A549 (cell line): Measurements from ENCODE around the gene SLC37A1. TPM values are rescaled to one million over a fixed set of nuclear protein-coding genes. Genes with fewer than 3 reads are reported as not detected.

ENCODE experiments used
- ATAC-seq, 2 experiments: fragments of 200-7000 bp in 1 of 2; fragments of >200 bp in 1 of 2; cut with Nextera tagmentation in 1 of 2; cut with Tn5 transposase in 1 of 2; 3 replicates each; pipeline versions ENCODE4 v1.8.0 to v1.9.1; 2018 to 2020; ENCODE audit warnings: mild to moderate bottlenecking in 1 of 2, moderate library complexity in 1 of 2
- CTCF ChIA-PET: fragments of 300-600 bp; sonication (Branson Sonifier 250); formaldehyde crosslinking; extraction: SDS; loops from one replicate; lab custom pipeline; 2021; ENCODE audit warnings: antibody characterized with exemption, inconsistent platforms; lab: Yijun Ruan, JAX
- POLR2A ChIA-PET: fragments of 350-600 bp; formaldehyde crosslinking; extraction: SDS; loops from one replicate; lab custom pipeline; 2021; ENCODE audit warnings: antibody characterized with exemption, inconsistent platforms; lab: Yijun Ruan, JAX
- DNase-seq, 2 experiments: peaks; one replicate each; pipeline versions ENCODE4 v3.0.0 to v3.0.0-alpha.2; 2011 to 2016; ENCODE audit warnings: low read depth in 1 of 2, low spot score in 1 of 2
- FAIRE-seq: peaks from 2 replicates; lab custom pipeline; 2011; peaks lifted over from hg19 to GRCh38; lab: Jason Lieb, UNC
- H3K27ac ChIP-seq, 2 experiments: fragments of >200 bp; sonication (Bioruptor Twin); formaldehyde crosslinking; 3 replicates each; pipeline ENCODE4 v1.5.1; 2016 to 2017
- H3K4me1 ChIP-seq: fragments of >200 bp; sonication (Bioruptor Twin); formaldehyde crosslinking; 3 replicates; pipeline ENCODE4 v1.6.1; 2016
- H3K4me2 ChIP-seq: fragments of >200 bp; sonication (Bioruptor Twin); formaldehyde crosslinking; 3 replicates; pipeline ENCODE4 v1.6.1; 2016
- H3K4me3 ChIP-seq: fragments of >200 bp; sonication (Bioruptor Twin); formaldehyde crosslinking; 3 replicates; pipeline ENCODE4 v1.5.1; 2016
- H3K9me3 ChIP-seq: fragments of >200 bp; sonication (Bioruptor Twin); formaldehyde crosslinking; 3 replicates; pipeline ENCODE4 v1.6.1; 2016
- BCL3 ChIP-seq: fragments of >200 bp; sonication (Bioruptor Twin); formaldehyde crosslinking; IDR thresholded peaks from 3 replicates; pipeline ENCODE4 v1.6.1; 2016
- CEBPB ChIP-seq, 2 experiments: fragments of >200 bp in 1 of 2; sonication (Bioruptor Twin) in 1 of 2; formaldehyde crosslinking in 1 of 2; IDR thresholded peaks; 2 replicates each; pipeline ENCODE4 v1.6.1; 2012 to 2016
- CHD2 ChIP-seq: fragments of 150-350 bp; IDR thresholded peaks from 2 replicates; pipeline ENCODE4 v1.6.1; 2014; ENCODE audit warnings: low read length; ENCODE audit not compliant: partially characterized antibody
- CHD4 ChIP-seq: fragments of 200-600 bp; sonication (generic); IDR thresholded peaks from 2 replicates; pipeline ENCODE4 v1.6.1; 2016; ENCODE audit warnings: antibody characterized with exemption, mild to moderate bottlenecking, borderline replicate concordance
- CTCF ChIP-seq: fragments of >200 bp; sonication (Bioruptor Twin); formaldehyde crosslinking; IDR thresholded peaks from 3 replicates; pipeline ENCODE4 v1.5.1; 2016
- E2F6 ChIP-seq: IDR thresholded peaks from 2 replicates; pipeline ENCODE4 v1.6.1; 2012; ENCODE audit warnings: low read depth, borderline replicate concordance
- ELK1 ChIP-seq: fragments of 150-350 bp; IDR thresholded peaks from 2 replicates; pipeline ENCODE4 v1.6.1; 2014; ENCODE audit warnings: low read depth, mild to moderate bottlenecking, low read length
- HEYL ChIP-seq: fragments of 250-450 bp; sonication (Bioruptor Pico); IDR thresholded peaks from 2 replicates; pipeline ENCODE4 v1.8.0; 2021; ENCODE audit warnings: mild to moderate bottlenecking, moderate library complexity
- HMGXB4 ChIP-seq: fragments of 250-450 bp; sonication (Bioruptor Pico); IDR thresholded peaks from 2 replicates; pipeline ENCODE4 v1.5.0; 2021; ENCODE audit warnings: mild to moderate bottlenecking, moderate library complexity, borderline replicate concordance
- HOXA7 ChIP-seq: fragments of 250-450 bp; sonication (Bioruptor Pico); IDR thresholded peaks from 2 replicates; pipeline ENCODE4 v1.5.0; 2020; ENCODE audit warnings: mild to moderate bottlenecking, moderate library complexity
- JUN ChIP-seq, 2 experiments: fragments of >200 bp; sonication (Bioruptor Twin); formaldehyde crosslinking; IDR thresholded peaks; 2 replicates in 1 of 2; 3 replicates in 1 of 2; pipeline ENCODE4 v1.6.1; 2016 to 2017
- JUNB ChIP-seq: fragments of >200 bp; sonication (Bioruptor Twin); formaldehyde crosslinking; IDR thresholded peaks from 2 replicates; pipeline ENCODE4 v1.6.1; 2016
- KDM1A ChIP-seq: fragments of 200-600 bp; sonication (generic); IDR thresholded peaks from 2 replicates; pipeline ENCODE4 v1.6.1; 2016; ENCODE audit warnings: low read depth, mild to moderate bottlenecking
- MAFK ChIP-seq: fragments of 450-650 bp; IDR thresholded peaks from 2 replicates; pipeline ENCODE4 v1.6.1; 2014; ENCODE audit not compliant: partially characterized antibody
- MAX ChIP-seq: IDR thresholded peaks from 2 replicates; pipeline ENCODE4 v1.6.1; 2012
- NFE2L2 ChIP-seq: fragments of 150-350 bp; conservative IDR thresholded peaks from 2 replicates; pipeline ENCODE4 v1.6.1; 2014; ENCODE audit warnings: low read length
- NPAS2 ChIP-seq: fragments of 250-450 bp; sonication (Bioruptor Pico); IDR thresholded peaks from 2 replicates; pipeline ENCODE4 v1.8.0; 2022; ENCODE audit warnings: mild to moderate bottlenecking, moderate library complexity, borderline replicate concordance
- PBX3 ChIP-seq: IDR thresholded peaks from 2 replicates; pipeline ENCODE4 v1.6.1; 2012
- POLR2A ChIP-seq: IDR thresholded peaks from 2 replicates; pipeline ENCODE4 v1.6.1; 2012; ENCODE audit warnings: mild to moderate bottlenecking, low read length
- RAD21 ChIP-seq, 2 experiments: fragments of >200 bp in 1 of 2; sonication (Bioruptor Twin) in 1 of 2; formaldehyde crosslinking in 1 of 2; IDR thresholded peaks in 1 of 2; conservative IDR thresholded peaks in 1 of 2; 2 replicates in 1 of 2; 3 replicates in 1 of 2; pipeline ENCODE4 v1.6.1; 2012 to 2018; ENCODE audit warnings: inconsistent platforms in 1 of 2
- RCOR1 ChIP-seq: fragments of 150-350 bp; IDR thresholded peaks from 2 replicates; pipeline ENCODE4 v1.6.1; 2014; ENCODE audit warnings: antibody characterized with exemption, low read length, low read depth
- RFX5 ChIP-seq: fragments of 450-650 bp; IDR thresholded peaks from 2 replicates; pipeline ENCODE4 v1.7.1; 2014; ENCODE audit warnings: antibody characterized with exemption, mild to moderate bottlenecking, moderate library complexity
- RNF2 ChIP-seq: fragments of 200-600 bp; sonication (generic); IDR thresholded peaks from 2 replicates; pipeline ENCODE4 v1.6.1; 2016; ENCODE audit warnings: low read depth, mild to moderate bottlenecking, antibody characterized with exemption, moderate library complexity, borderline replicate concordance
- SMC3 ChIP-seq: fragments of >200 bp; sonication (Bioruptor Twin); formaldehyde crosslinking; IDR thresholded peaks from 3 replicates; pipeline ENCODE4 v1.6.1; 2018; ENCODE audit warnings: inconsistent platforms
- ZC3H11A ChIP-seq: fragments of 450-650 bp; IDR thresholded peaks from 2 replicates; pipeline ENCODE4 v1.6.1; 2014; ENCODE audit warnings: antibody characterized with exemption, mild to moderate bottlenecking
- WGBS: methylation state at CpG from one replicate; pipeline ENCODE4 v1.1.6; 2017; ENCODE audit errors: missing lambda C conversion rate; 5-methylcytosine and 5-hydroxymethylcytosine counted together
- polyA plus RNA-seq, 4 experiments: library from polyadenylated mRNA; depleted of rRNA in 3 of 4; stranded (reverse); fragments of >200 nt; fragmentation: RNase III in 1 of 4; extraction: RNeasy Plus Mini Kit Qiagen cat#74134 plus additional on column Dnase treatment in 1 of 4; gene quantifications; 2 replicates in 3 of 4; 3 replicates in 1 of 4; pipeline ENCODE4 v1.2.3, GENCODE V29; 2011 to 2017

The SLC37A1 gene
- polyA plus RNA-seq, 2 of the 4 experiments (the other 2 are of a cell fraction), result 1.9 to 2.1 TPM

GRCh38 chr21:42546433-42546832 is 32.8 kb downstream of the SLC37A1 start:
- no peak for TF ChIP-seq CTCF
- no peak for TF ChIP-seq SMC3
- no peak for TF ChIP-seq MAX
- no peak for TF ChIP-seq RFX5
- no peak for TF ChIP-seq CHD2
- no peak for TF ChIP-seq RNF2
- no peak for TF ChIP-seq POLR2A
- TF ChIP-seq E2F6, result no peak
- TF ChIP-seq RAD21 (conservative IDR thresholded peaks at IDR 0.05 in 1 of 2, IDR thresholded peaks at IDR 0.05 in 1 of 2), result no peak
- no peak for TF ChIP-seq RCOR1
- no peak for TF ChIP-seq HEYL
- TF ChIP-seq MAFK, result no peak
- no peak for TF ChIP-seq HOXA7 (CRISPR knock-in tag)
- TF ChIP-seq CHD4, result no peak
- CTCF ChIA-PET, result no interaction called here
- no peak for FAIRE-seq
- POLR2A ChIA-PET, result no interaction called here
- Histone ChIP-seq H3K4me1 (no peaks in the 10 kb centered on the region), H3K4me3 (no peak overlapping the region), H3K4me2 (no peak overlapping the region), H3K27ac (no peak overlapping the region), H3K9me3 (no peaks in the 10 kb centered on the region)
- ATAC-seq, result no peak
- DNase-seq, result no peak
- WGBS, result 83% methylated on average over 14 of the region's 14 CpGs

GRCh38 chr21:42547001-42547905 is 33.6 kb downstream of the SLC37A1 start:
- 91% methylated on average over 26 of the region's 27 CpGs for WGBS
- CTCF ChIA-PET, result interaction anchor here (1.0 to 1.8 kb wide), 2 partner anchors 9 to 45 kb away, joined by 3 to 5 read pairs; no protein-coding TSS in a partner anchor
- Histone ChIP-seq H3K4me3 (no peak overlapping the region), H3K9me3 (no peaks in the 10 kb centered on the region), H3K4me1 (no peaks in the 10 kb centered on the region), H3K4me2 (no peak overlapping the region), H3K27ac (no peak overlapping the region)
- DNase-seq (no peak), ATAC-seq (no peak), FAIRE-seq (no peak)
- POLR2A ChIA-PET, result no interaction called here
- TF ChIP-seq PBX3 (no peak), JUNB (no peak), NPAS2 (CRISPR knock-in tag) (no peak), MAFK (no peak), ZC3H11A (no peak), RFX5 (no peak), BCL3 (no peak), POLR2A (no peak), JUN (IDR thresholded peaks at IDR 0.05) (no peak), NFE2L2 (no peak), KDM1A (no peak), CEBPB (IDR thresholded peaks at IDR 0.05) (no peak), HMGXB4 (no peak), ELK1 (no peak), RAD21 (conservative IDR thresholded peaks at IDR 0.05 in 1 of 2, IDR thresholded peaks at IDR 0.05 in 1 of 2) (no peak), CTCF (no peak)
